SU-DHL-6 (cell line): ENCODE measurements around the gene CACNA1C.

ENCODE experiments used
- H2AFZ ChIP-seq: fragments of 200-600 bp; sonication (generic); 2 replicates; pipeline ENCODE4 v1.6.1; 2014; ENCODE audit warnings: low read depth, mild to moderate bottlenecking, moderate library complexity, mixed read lengths, antibody characterized with exemption, low read length; ENCODE audit not compliant: severe bottlenecking
- H3F3A ChIP-seq: fragments of 200-600 bp; shearing (Covaris generic); 2 replicates; pipeline ENCODE4 v1.6.0; 2016; ENCODE audit warnings: antibody characterized with exemption, mild to moderate bottlenecking; ENCODE audit not compliant: insufficient read depth
- H3K27ac ChIP-seq: fragments of 200-600 bp; sonication (generic); 2 replicates; pipeline ENCODE4 v1.5.1; 2016; ENCODE audit warnings: low read depth, mild to moderate bottlenecking, low read length, moderate library complexity, mixed read lengths
- H3K27me3 ChIP-seq: fragments of 200-600 bp; sonication (generic), shearing (Covaris generic); 2 replicates; pipeline ENCODE4 v1.6.0; 2014; ENCODE audit warnings: mild to moderate bottlenecking, low read length
- H3K36me3 ChIP-seq: fragments of 200-600 bp; sonication (generic); 2 replicates; pipeline ENCODE4 v1.6.1; 2014; ENCODE audit warnings: mild to moderate bottlenecking, low read length, mixed read lengths
- H3K4me2 ChIP-seq: fragments of 300-600, 200-600 bp; shearing (Covaris generic), sonication (generic); 2 replicates; pipeline ENCODE4 v1.6.0; 2014; ENCODE audit warnings: low read length, low read depth, mild to moderate bottlenecking; ENCODE audit not compliant: poor library complexity, severe bottlenecking
- H3K4me3 ChIP-seq: fragments of 200-600 bp; sonication (generic); 2 replicates; pipeline ENCODE4 v1.5.1; 2014; ENCODE audit warnings: antibody characterized with exemption, low read length, mild to moderate bottlenecking, mixed read lengths; ENCODE audit not compliant: insufficient read depth, poor library complexity, severe bottlenecking
- H3K79me2 ChIP-seq: fragments of 200-600 bp; sonication (generic); 2 replicates; pipeline ENCODE4 v1.6.1; 2014; ENCODE audit warnings: mild to moderate bottlenecking, low read length, moderate library complexity; ENCODE audit not compliant: insufficient read depth
- H3K9ac ChIP-seq: fragments of 200-600 bp; sonication (generic); 2 replicates; pipeline ENCODE4 v1.7.0; 2014; ENCODE audit warnings: mild to moderate bottlenecking, low read length
- H3K9me2 ChIP-seq: fragments of 200-600 bp; sonication (generic); replicated peaks from 2 replicates; pipeline ENCODE4 v1.6.1; 2014; ENCODE audit warnings: low read length; ENCODE audit not compliant: insufficient read depth
- H3K9me3 ChIP-seq: fragments of 200-600 bp; sonication (generic); 2 replicates; pipeline ENCODE4 v1.6.1; 2014; ENCODE audit warnings: low read length, mixed read lengths; ENCODE audit not compliant: insufficient read depth
- H4K20me1 ChIP-seq: fragments of 200-600 bp; sonication (generic); 2 replicates; pipeline ENCODE4 v1.6.1; 2014; ENCODE audit warnings: low read depth, mild to moderate bottlenecking, antibody characterized with exemption, low read length, moderate library complexity, mixed read lengths
- CTCF ChIP-seq: fragments of 200-600 bp; sonication (generic); IDR thresholded peaks from one replicate; pipeline ENCODE4 v1.5.1; 2017; ENCODE audit warnings: antibody characterized with exemption, mild to moderate bottlenecking, low read length, moderate library complexity; ENCODE audit not compliant: insufficient read depth, poor library complexity, severe bottlenecking
- EZH2phosphoT487 ChIP-seq: fragments of 200-600 bp; sonication (generic), shearing (Covaris generic); conservative IDR thresholded peaks from 2 replicates; pipeline ENCODE4 v1.6.1; 2018; ENCODE audit warnings: mild to moderate bottlenecking, antibody characterized with exemption, low read length, moderate library complexity, mixed read lengths

CACNA1C gene

GRCh38 chr12:2482938-2483660 lies 430.3 kb downstream of the CACNA1C start:
- Histone ChIP-seq H3K9me3 (no peaks in the 10 kb centered on the region), H3K27ac (no peak overlapping the region), H3K9me2 (no peaks in the 10 kb centered on the region), H3K4me3 (no peak overlapping the region), H4K20me1 (no peaks in the 10 kb centered on the region), H3F3A (no peaks in the 10 kb centered on the region), H3K4me2 (no peak overlapping the region), H2AFZ (no peak overlapping the region), H3K9ac (no peak overlapping the region), H3K27me3 (no peaks in the 10 kb centered on the region), H3K79me2 (no peaks in the 10 kb centered on the region), H3K36me3 (no peaks in the 10 kb centered on the region)
- TF ChIP-seq CTCF (no peak), EZH2phosphoT487 (no peak)

GRCh38 chr12:2483713-2484112 lies 430.9 kb downstream of the CACNA1C start:
- H3K79me2 ChIP-seq: no peaks in the 10 kb centered on the region
- no peaks in the 10 kb centered on the region for H3F3A ChIP-seq
- H3K4me3 ChIP-seq: no peak overlapping the region
- no peaks in the 10 kb centered on the region for H4K20me1 ChIP-seq
- no peak overlapping the region for H3K27ac ChIP-seq
- H3K4me2 ChIP-seq: no peak overlapping the region
- no peak overlapping the region for H2AFZ ChIP-seq
- no peak overlapping the region for H3K9ac ChIP-seq
- no peaks in the 10 kb centered on the region for H3K9me2 ChIP-seq
- TF ChIP-seq EZH2phosphoT487: no peak
- no peak for TF ChIP-seq CTCF
- H3K36me3 ChIP-seq: no peaks in the 10 kb centered on the region
- H3K27me3 ChIP-seq: no peaks in the 10 kb centered on the region
- H3K9me3 ChIP-seq: no peaks in the 10 kb centered on the region

- H3K27ac ChIP-seq: no peak overlapping the region
- H3K9me2 ChIP-seq: no peaks in the 10 kb centered on the region
- H2AFZ ChIP-seq: no peak overlapping the region
- H3F3A ChIP-seq: no peaks in the 10 kb centered on the region
- H4K20me1 ChIP-seq: no peaks in the 10 kb centered on the region
- no peaks in the 10 kb centered on the region for H3K27me3 ChIP-seq
- TF ChIP-seq CTCF (no peak), EZH2phosphoT487 (no peak)
- no peaks in the 10 kb centered on the region for H3K9me3 ChIP-seq
- H3K4me2 ChIP-seq: no peak overlapping the region
- no peaks in the 10 kb centered on the region for H3K79me2 ChIP-seq
- no peak overlapping the region for H3K9ac ChIP-seq
- H3K36me3 ChIP-seq: no peaks in the 10 kb centered on the region
- no peak overlapping the region for H3K4me3 ChIP-seq
Measured at GRCh38 chr12:2484141-2484776, 431.5 kb downstream of the CACNA1C start.
